H54 (cell line): ENCODE data around the gene SMIM32.
A peak's percentile ranks its signal among the peaks of the same experiment; 100 is the strongest.

Experiments
- DNase-seq: peaks from one replicate; pipeline ENCODE4 v3.0.0; 2011; ENCODE audit warnings: low spot score, mixed read lengths; ENCODE audit not compliant: insufficient read length
- FAIRE-seq: peaks from 3 replicates; lab custom pipeline; 2011; peaks lifted over from hg19 to GRCh38; lab: Jason Lieb, UNC
- POLR2A ChIP-seq: IDR thresholded peaks from 2 replicates; pipeline ENCODE4 v1.6.1; 2011; ENCODE audit warnings: low read depth, mild to moderate bottlenecking, low read length

SMIM32 gene

GRCh38 chr5:136192526-136193321, at the start of gene SMIM32:
SMIM32 (minus strand) TSS chr5:136193162; CDS start chr5:136192524, 638 bp downstream.
- no peak for DNase-seq
- FAIRE-seq: no peak
- no peak for TF ChIP-seq POLR2A

GRCh38 chr5:136242611-136243010, 49.6 kb upstream of the SMIM32 start:
- TF ChIP-seq POLR2A: no peak

GRCh38 chr5:136242136-136242535, 49.2 kb upstream of the SMIM32 start:
- FAIRE-seq (no peak), DNase-seq (no peak)
- no peak for TF ChIP-seq POLR2A

More at GRCh38 chr5:136242611-136243010, 49.6 kb upstream of the SMIM32 start:
- FAIRE-seq (no peak), DNase-seq (no peak)

GRCh38 chr5:136240894-136241293, 47.9 kb upstream of the SMIM32 start:
- TF ChIP-seq POLR2A: no peak
- FAIRE-seq (no peak), DNase-seq (no peak)

- no peak for TF ChIP-seq POLR2A
- FAIRE-seq: no peak
- DNase-seq: no peak
Observed at GRCh38 chr5:136236479-136237083, 43.6 kb upstream of the SMIM32 start.

GRCh38 chr5:136235321-136235720, 42.4 kb upstream of the SMIM32 start:
- FAIRE-seq: no peak
- TF ChIP-seq POLR2A: no peak
- no peak for DNase-seq

GRCh38 chr5:136232316-136232715, 39.4 kb upstream of the SMIM32 start:
- FAIRE-seq (no peak), DNase-seq (no peak)
- no peak for TF ChIP-seq POLR2A

- FAIRE-seq (no peak), DNase-seq (no peak)
Observed at GRCh38 chr5:136230176-136230575, 37.2 kb upstream of the SMIM32 start.

GRCh38 chr5:136228136-136228757, 35.3 kb upstream of the SMIM32 start:
- FAIRE-seq (no peak), DNase-seq (no peak)
- no peak for TF ChIP-seq POLR2A

More at GRCh38 chr5:136230176-136230575, 37.2 kb upstream of the SMIM32 start:
- TF ChIP-seq POLR2A: no peak

GRCh38 chr5:136226401-136226800, 33.4 kb upstream of the SMIM32 start:
- no peak for FAIRE-seq
- no peak for DNase-seq
- TF ChIP-seq POLR2A: no peak

GRCh38 chr5:136225796-136226195, 32.8 kb upstream of the SMIM32 start:
- FAIRE-seq (no peak), DNase-seq (no peak)
- TF ChIP-seq POLR2A: no peak

GRCh38 chr5:136222580-136223235, 29.7 kb upstream of the SMIM32 start:
- FAIRE-seq (no peak), DNase-seq (peak; percentile 35)
- no peak for TF ChIP-seq POLR2A

GRCh38 chr5:136221340-136221739, 28.4 kb upstream of the SMIM32 start:
- FAIRE-seq: no peak
- TF ChIP-seq POLR2A: no peak
- no peak for DNase-seq

GRCh38 chr5:136216230-136216629, 23.3 kb upstream of the SMIM32 start:
- FAIRE-seq: no peak
- no peak for DNase-seq
- no peak for TF ChIP-seq POLR2A

- no peak for FAIRE-seq
- no peak for TF ChIP-seq POLR2A
- DNase-seq: no peak
Observed at GRCh38 chr5:136215812-136216211, 22.9 kb upstream of the SMIM32 start.
